Activated T-cell treated with anti-CD3 and anti-CD28 coated beads for 4 hours (primary cell): ENCODE measurements around the gene CHRNA3.

ENCODE experiments used
- DNase-seq: peaks from one replicate; pipeline ENCODE4 v3.0.0-alpha.2; 2020

CHRNA3 gene

DNA sequence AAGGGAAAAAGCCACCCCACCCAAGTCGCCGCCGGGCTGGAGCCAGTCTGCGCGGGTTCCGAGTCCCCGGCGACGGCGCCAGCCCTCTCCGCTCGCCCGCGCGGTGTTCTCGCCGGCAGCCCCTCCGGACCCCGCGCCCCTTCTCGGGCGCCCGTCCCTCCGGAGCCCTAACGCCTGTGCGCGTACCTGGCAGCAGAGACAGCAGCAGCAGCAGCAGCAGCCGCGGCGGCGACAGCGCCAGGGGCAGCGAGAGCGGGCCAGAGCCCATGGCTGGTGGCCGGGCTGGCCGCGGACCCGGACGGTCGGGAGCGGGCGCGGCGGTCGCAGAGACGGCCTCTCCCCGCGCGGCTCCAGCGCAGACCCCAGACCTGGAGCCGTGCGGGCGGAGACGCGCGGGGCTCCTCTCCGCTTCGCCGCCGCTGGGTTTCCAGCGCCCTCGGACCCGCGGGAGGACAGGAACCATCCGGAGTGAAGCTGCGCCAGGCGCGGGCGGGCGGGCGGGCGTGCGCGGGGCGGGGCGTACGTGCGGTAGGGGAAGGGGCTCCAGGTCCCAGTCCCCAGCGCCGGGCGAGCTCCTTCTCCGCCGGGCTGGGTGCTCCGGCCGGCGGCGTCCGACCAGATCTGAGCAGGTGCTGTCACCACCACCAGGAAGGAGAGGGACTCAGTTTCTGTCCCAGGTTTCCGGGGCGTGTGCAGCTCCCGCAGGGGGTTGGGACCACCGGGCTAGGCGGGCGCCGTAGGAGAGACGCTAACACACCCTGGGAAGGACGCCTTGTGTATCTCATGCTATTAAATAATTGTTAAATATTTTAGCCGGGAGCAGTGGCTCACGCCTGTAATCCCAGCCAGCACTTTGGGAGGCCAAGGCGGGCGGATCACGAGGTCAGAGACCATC, at the start of gene CHRNA3:
TSS of gene CHRNA3 (minus strand) at position 470 of the 895 bp plus-strand sequence. CDS start at position 268, 202 bp downstream.
- DNase-seq = no peak

DNA sequence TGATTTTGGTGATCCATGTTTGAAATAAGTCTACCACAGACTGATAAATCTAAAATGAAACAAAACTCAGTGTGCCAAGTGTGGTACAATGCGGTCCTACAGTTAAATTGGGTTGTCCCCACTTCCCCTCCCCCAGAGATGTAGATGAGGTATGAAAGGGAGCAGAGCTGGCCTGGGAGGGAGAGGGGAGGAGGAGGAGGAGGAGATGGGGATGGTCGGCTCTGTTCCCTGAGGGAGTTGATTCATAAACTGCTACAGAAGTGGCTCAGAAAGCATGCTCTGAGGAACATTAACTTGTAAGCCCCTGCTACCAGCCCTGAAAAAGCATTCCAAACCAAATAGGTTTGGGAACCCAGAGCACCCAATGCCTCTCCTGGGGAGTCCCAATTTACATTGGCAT, 48.2 kb upstream of the CHRNA3 start:
- DNase-seq = no peak

GRCh38 chr15:78667578-78668236, 46.9 kb upstream of the CHRNA3 start:
- DNase-seq = no peak

DNA sequence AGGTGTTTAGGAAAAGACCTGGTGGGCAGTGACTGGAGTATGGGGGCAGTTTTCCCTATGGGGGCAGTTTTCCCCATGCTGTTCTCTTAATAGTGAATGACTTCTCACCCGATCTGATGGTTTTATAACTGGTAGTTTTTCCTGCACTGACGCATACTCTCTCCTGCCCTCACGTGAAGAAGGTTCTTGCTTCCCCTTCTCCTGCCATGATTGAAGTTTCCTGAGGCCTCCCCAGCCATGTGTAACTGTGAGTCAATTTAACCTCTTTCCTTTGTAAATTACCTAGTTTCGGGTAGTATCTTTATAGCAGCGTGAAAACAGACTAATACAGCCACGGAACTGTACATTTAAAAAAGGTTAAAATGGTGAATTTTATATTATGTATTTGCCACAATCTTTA, 45.2 kb upstream of the CHRNA3 start:
- DNase-seq = no peak

- no peak for DNase-seq
Observed at GRCh38 chr15:78663703-78664102, 42.9 kb upstream of the CHRNA3 start.

GRCh38 chr15:78662028-78662427, 41.2 kb upstream of the CHRNA3 start:
- no peak for DNase-seq

DNA sequence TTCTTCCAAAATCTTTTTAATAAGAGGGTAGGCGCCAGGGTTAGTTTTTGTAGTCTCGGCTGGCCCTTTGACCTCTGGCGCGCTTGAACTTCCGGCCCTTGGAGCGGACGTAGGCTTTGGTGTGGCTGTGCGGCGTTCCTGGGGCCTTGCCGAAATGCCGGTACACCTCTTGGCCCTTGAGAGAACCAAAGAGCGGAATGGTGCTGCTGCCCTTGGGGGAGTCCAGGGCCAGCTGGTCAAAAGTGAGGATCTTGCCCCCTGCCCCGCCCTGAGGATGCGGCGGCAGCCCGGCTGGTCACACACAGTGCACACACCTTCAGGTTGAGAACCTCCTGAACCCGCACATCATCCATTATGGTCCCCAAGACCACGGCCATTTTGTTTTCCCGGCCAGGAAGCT, 40.2 kb upstream of the CHRNA3 start:
- no peak for DNase-seq

- no peak for DNase-seq
Observed at GRCh38 chr15:78660584-78660983, 39.8 kb upstream of the CHRNA3 start.

- no peak for DNase-seq
Observed at GRCh38 chr15:78658823-78659222, 38.0 kb upstream of the CHRNA3 start.

- no peak for DNase-seq
Observed at GRCh38 chr15:78654272-78654671, 33.5 kb upstream of the CHRNA3 start.

DNA sequence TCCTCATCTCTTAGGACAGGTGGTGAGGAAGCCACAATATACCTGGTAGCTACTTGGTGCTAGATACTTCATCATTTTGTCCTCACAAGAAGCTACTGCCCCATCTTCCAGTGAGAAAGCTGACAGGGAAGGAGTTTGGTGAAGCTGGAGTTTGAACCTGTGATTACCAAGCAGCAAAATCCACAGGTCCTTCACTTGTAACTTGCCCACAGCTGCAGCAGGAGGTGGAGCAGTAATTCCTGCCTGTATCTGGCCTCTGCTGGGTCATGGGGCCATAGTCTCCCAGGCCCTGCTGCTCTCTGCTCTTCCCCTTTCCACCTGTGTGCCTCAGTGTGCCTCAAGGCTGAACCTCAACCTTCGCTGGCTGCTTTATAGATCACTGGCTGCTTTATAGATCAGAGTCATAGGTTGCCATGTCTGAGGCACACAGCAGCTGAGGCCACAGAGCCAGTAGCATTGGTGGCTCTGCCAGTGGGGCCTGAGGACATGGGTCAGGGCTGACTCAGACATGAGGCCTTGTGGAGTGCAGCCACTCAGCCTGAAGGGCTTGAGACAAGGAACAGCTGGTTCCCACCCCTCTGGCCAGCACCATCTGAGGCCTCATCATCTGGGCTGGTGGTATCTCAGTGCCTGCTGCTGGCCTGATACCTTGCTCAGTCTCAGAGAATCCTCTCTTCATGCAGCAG, 31.3 kb upstream of the CHRNA3 start:
- no peak for DNase-seq

DNA sequence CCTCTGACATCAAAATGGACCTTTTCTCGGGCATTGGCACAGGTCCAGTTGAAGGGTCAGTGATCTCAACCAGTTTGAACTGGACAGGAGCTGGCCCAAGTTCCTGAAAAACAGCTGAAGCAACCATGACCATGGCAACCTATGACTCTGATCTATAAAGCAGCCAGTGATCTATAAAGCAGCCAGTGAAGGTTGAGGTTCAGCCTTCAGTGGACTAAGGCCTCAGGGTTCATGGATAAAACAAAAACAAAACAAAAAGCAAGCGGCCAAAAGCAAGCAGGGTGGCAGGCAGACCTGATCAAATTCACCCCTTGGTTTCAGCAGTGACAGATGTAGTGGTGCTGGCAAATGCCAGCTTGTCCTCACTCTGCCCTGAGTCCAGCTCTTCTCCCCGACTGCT, 30.2 kb upstream of the CHRNA3 start:
- no peak for DNase-seq

- DNase-seq = no peak
Observed at GRCh38 chr15:78650022-78650421, 29.2 kb upstream of the CHRNA3 start.

GRCh38 chr15:78645009-78645408, 24.2 kb upstream of the CHRNA3 start:
- no peak for DNase-seq

DNA sequence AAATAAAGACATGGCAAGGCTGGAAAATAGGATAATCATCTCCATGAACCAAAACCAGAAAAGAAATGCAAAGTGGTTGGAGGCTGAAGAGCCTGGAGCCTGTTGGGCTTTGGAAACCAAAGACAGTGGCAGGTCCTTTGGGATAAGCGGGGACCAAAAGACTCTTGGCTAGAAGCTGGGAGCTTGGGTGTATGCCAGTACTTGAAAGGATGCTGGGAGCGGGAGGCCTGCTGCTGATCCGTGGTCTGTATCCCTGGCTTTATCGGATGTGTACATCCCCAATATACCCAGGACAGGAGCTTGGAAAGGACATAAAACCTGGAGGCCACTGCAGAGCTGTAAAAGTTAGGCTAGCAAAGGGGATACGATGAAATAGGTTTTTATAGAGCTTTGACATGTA, 21.5 kb upstream of the CHRNA3 start:
- DNase-seq = no peak

- no peak for DNase-seq
Observed at GRCh38 chr15:78641749-78642275, 21.0 kb upstream of the CHRNA3 start.

DNA sequence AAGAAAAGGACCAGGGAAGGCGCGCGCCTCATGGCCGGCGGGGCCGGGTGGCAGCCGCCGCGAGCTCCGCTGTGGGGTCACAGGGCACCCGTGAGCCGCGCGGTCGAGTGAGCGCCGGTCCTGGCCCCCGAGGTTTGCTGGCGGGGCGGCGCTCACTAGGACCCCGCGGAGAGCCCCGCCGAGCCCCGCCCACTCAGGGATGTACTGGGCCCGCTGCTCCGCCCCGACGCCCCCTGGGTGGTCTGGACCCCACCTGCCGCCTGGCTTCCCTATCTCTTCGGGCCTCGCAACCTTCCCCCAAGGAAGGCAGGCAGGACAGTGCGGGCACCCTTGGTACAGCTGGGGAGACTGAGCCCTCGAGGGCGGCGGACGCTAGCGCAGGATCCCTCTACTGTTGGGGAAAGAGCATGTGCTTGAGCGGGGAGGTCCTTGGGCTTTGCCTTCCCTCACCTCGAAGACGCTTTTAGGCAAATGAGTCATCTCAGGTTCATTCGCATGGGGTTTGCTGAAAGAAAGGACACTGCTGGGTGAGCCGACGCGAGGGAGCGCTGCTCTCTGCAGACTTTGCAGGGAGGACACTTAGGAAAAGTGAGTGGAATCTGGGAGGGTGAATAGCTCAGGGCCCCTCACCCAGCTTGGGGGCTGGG, 20.4 kb upstream of the CHRNA3 start, which contains the start of gene CHRNB4:
TSS of gene CHRNB4 (minus strand) at position 109 of the 647 bp plus-strand sequence. CDS start at position 32, 77 bp downstream.
- DNase-seq = no peak

DNA sequence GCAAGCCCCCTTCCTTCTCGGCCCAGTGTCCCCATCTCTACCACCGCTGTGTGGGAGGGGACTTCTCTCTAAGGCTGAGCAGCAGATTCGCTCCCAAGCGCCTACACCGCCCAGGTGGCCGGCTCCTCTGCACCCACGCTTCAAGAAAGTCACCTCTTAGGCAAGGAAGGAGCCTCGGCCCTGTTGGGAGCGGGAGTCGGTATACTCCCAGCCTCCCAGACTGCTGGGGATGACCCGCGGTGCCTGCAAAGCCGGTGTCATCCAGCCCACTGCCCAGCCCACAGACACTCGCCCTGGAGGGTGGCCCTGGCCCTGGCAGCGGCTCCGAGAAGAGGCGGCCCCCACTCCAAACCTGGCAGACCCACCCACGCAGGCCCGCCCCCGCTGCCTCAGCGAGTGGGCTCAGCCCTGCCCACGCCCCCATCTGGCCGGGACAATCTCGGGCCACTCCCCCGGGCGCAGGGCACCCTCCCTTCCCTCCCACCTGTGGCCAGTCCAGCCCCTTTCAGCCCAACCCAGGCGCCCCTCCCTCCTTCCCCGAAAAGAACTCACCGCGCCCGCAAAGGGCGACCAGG, 19.8 kb upstream of the CHRNA3 start:
- DNase-seq = no peak

GRCh38 chr15:78638658-78639314, 18.0 kb upstream of the CHRNA3 start:
- DNase-seq = peak; percentile 31

DNA sequence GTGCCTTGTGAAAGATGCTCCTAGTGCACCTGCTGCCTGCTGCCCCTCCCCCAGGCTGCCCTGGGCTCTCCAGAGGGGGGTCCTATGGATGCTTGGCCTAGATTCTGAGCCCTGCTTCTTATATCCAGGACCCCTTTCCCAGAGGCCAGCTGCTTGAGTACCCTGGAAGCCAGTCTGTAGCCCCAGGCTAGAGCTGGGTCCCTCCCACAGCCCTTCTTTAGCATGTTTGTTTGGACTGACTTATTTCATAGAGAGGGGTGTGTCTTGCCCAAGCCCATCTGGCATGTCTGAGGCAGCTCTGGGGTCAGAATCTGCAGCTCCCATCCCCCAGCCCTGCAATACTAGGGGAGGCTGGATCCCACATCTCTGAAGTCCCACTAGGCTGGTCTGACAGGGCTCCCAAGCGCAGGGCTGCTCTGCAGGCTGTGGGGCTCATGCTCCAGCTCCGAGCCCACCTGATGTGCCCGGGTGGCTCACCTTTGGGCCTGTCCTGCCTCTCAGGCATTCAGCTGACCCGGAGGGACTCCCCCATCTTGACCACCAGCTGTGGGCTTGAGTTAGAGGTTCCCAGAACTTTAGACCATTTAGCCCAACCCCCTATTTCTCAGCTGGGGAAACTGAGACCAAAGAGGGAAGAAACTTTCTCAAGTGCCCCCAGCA, 17.1 kb upstream of the CHRNA3 start:
- no peak for DNase-seq

- no peak for DNase-seq
Observed at GRCh38 chr15:78636378-78636859, 15.6 kb upstream of the CHRNA3 start.
